Measurements from ENCODE around the gene RNASE4.

Gene RNASE4

DNA sequence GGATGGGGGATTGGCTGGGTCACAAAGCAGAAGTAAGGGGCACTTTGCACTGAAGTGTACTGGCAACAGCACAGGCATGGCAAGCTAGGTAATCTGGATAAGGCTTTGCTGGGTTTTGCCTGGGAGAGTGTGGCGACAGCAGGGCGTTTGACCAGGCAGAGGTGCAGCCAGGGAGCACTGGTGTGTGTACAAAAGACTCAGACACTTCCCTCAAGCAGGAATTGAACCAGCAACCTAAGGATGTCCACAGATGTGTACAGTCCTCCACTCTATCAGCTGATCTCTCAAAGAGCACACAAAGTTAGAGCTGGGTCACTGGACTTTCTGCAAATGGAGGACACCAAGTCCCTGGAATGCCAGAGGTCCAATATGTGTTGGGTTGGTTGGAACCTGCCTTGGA is 15.4 kb upstream of the RNASE4 start:
- no peak overlapping the region for H3K27ac ChIP-seq
- TF ChIP-seq CTCF (IDR thresholded peaks at IDR 0.05) = no peak
- peaks cover 18% of the 10 kb centered on the region for H3K27me3 ChIP-seq
- H3K9me3 ChIP-seq = no peaks in the 10 kb centered on the region
- no peaks in the 10 kb centered on the region for H3K36me3 ChIP-seq
- no peaks in the 10 kb centered on the region for H3K4me1 ChIP-seq (ENCODE audit: control insufficient read depth in 1 of 2, insufficient read depth in 1 of 2, low read depth in 1 of 2, low read length in 1 of 2)
- H3K4me3 ChIP-seq (ENCODE audit: low read depth in 1 of 2, low read length in 1 of 2) = no peak overlapping the region

DNA sequence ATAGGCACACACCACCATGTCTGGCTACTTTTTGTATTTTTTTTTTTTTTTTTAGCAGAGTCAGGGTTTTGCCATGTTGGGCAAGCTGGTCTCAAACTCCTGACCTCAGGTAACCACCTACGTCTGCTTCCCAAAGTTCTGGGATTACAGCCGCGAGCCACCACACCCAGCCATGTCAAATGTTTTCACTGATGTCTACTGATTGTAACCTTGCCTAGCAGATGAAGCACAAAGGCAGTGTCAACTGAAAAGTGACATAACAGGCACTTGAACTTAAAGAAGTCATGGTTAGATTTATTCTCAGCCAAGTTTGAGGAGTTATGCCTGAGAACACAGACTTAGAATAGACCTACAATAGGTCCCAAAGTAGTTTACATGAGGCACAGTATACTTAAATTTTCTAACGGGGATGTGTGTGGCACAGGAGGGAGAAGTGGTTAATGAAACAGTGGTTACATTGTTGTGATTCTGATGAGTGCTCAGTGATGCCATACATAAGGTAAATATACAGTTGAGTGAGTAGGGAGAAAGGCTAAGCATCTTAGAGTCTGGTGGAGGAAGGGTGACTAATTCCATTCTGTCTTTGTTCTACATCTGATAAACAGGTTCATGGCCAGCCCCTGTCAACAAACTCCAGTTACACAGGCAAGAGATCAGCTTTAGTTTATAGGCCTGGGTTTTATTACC is 12.6 kb upstream of the RNASE4 start:
- Histone ChIP-seq H3K4me1 (ENCODE audit: control insufficient read depth in 1 of 2, insufficient read depth in 1 of 2, low read depth in 1 of 2, low read length in 1 of 2) (no peaks in the 10 kb centered on the region), H3K36me3 (no peaks in the 10 kb centered on the region), H3K27me3 (peaks cover 19% of the 10 kb centered on the region), H3K9me3 (no peaks in the 10 kb centered on the region), H3K27ac (no peak overlapping the region), H3K4me3 (ENCODE audit: low read depth in 1 of 2, low read length in 1 of 2) (no peak overlapping the region)
- no peak for TF ChIP-seq CTCF (IDR thresholded peaks at IDR 0.05)

DNA sequence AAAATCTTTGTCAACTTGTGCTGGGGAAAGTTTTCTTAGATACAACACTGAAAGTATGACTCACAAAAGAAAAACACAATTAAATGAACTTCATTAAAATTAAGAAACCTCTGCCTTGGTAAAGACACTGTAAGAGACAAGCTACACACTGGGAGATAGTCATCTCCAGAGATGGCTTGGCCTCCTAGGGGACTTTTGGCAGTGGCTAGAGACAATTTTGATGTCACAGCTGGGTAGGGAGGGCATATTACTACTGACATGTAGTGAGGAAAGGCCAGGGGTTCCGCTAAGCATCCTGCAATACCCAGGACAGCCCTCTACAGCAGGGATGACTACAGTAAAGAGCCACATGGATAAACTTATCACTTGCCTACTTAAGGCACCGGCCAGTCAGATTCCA is 8.7 kb upstream of the RNASE4 start:
- H3K36me3 ChIP-seq = no peaks in the 10 kb centered on the region
- peaks cover under 1 to 4% of the 10 kb centered on the region in 2 experiments for H3K4me1 ChIP-seq (ENCODE audit: control insufficient read depth in 1 of 2, insufficient read depth in 1 of 2, low read depth in 1 of 2, low read length in 1 of 2)
- no peaks in the 10 kb centered on the region for H3K9me3 ChIP-seq
- TF ChIP-seq CTCF (IDR thresholded peaks at IDR 0.05) = no peak
- H3K27me3 ChIP-seq = peaks cover 19% of the 10 kb centered on the region
- no peak overlapping the region for H3K4me3 ChIP-seq (ENCODE audit: low read depth in 1 of 2, low read length in 1 of 2)
- H3K27ac ChIP-seq = no peak overlapping the region

DNA sequence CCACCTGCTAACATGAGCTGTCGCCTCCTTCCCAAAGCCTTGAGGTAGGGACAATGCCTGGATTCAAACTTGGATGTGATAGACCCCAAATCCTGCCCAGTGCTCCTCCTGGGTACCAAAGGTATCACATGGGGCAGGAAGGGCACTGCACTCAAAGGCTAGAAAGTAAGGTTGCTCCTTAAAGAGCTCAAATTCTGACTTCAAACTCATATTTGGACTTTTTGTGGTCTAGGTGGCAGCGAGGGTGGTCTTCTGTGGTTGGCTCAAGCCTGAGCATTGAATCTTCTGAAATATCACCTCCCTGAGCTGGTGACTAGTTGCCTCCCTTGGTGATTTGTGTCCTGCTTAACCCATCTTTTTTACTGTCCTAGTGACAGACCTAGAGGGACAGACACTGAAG is 8.3 kb upstream of the RNASE4 start:
- H3K27ac ChIP-seq = no peak overlapping the region
- TF ChIP-seq CTCF (IDR thresholded peaks at IDR 0.05) = no peak
- no peaks in the 10 kb centered on the region for H3K9me3 ChIP-seq
- peaks cover 19% of the 10 kb centered on the region for H3K27me3 ChIP-seq
- H3K36me3 ChIP-seq = no peaks in the 10 kb centered on the region
- H3K4me1 ChIP-seq (ENCODE audit: control insufficient read depth in 1 of 2, insufficient read depth in 1 of 2, low read depth in 1 of 2, low read length in 1 of 2) = peaks cover 5 to 8% of the 10 kb centered on the region in 2 experiments
- H3K4me3 ChIP-seq (ENCODE audit: low read depth in 1 of 2, low read length in 1 of 2) = no peak overlapping the region

GRCh38 chr14:20679907-20680306 is 4.5 kb upstream of the RNASE4 start:
- no peak overlapping the region for H3K4me3 ChIP-seq (ENCODE audit: low read depth in 1 of 2, low read length in 1 of 2)
- no peak for TF ChIP-seq CTCF (IDR thresholded peaks at IDR 0.05)

More at GRCh38 chr14:20679907-20680306, 4.5 kb upstream of the RNASE4 start:
- Histone ChIP-seq H3K27ac (no peak overlapping the region), H3K36me3 (no peaks in the 10 kb centered on the region), H3K27me3 (peaks cover 40% of the 10 kb centered on the region), H3K4me1 (ENCODE audit: control insufficient read depth in 1 of 2, insufficient read depth in 1 of 2, low read depth in 1 of 2, low read length in 1 of 2) (peaks cover 43 to 46% of the 10 kb centered on the region in 2 experiments), H3K9me3 (no peaks in the 10 kb centered on the region)
